KMS-11 (cell line): Measurements from ENCODE around the gene ULK4.

Experiments
- H2AFZ ChIP-seq: fragments of 200-600 bp; sonication (generic); 2 replicates; pipeline ENCODE4 v1.6.1; 2016; ENCODE audit warnings: antibody characterized with exemption, mixed run types, low read depth
- H3K27ac ChIP-seq: fragments of 200-600 bp; sonication (generic); 2 replicates; pipeline ENCODE4 v1.6.1; 2016; ENCODE audit warnings: mild to moderate bottlenecking, mixed run types
- H3K27me3 ChIP-seq: fragments of 200-600 bp; sonication (generic); 2 replicates; pipeline ENCODE4 v1.6.1; 2017; ENCODE audit warnings: mild to moderate bottlenecking, low read depth, mixed run types, moderate library complexity; ENCODE audit not compliant: insufficient read depth
- H3K36me3 ChIP-seq: fragments of 200-600 bp; sonication (generic); 2 replicates; pipeline ENCODE4 v1.6.1; 2017; ENCODE audit warnings: mild to moderate bottlenecking, mixed run types; ENCODE audit not compliant: insufficient read depth
- H3K4me1 ChIP-seq: fragments of 200-600 bp; sonication (generic); 2 replicates; pipeline ENCODE4 v1.6.1; 2016; ENCODE audit warnings: mild to moderate bottlenecking, low read depth, mixed run types; ENCODE audit not compliant: poor library complexity, severe bottlenecking
- H3K4me2 ChIP-seq: fragments of 200-600 bp; sonication (generic); 2 replicates; pipeline ENCODE4 v1.7.0; 2016; ENCODE audit warnings: mild to moderate bottlenecking, mixed run types
- H3K4me3 ChIP-seq: fragments of 200-600 bp; sonication (generic); IDR thresholded peaks from 2 replicates; pipeline ENCODE4 v1.6.1; 2017; ENCODE audit warnings: low read depth, low read length, mixed read lengths; ENCODE audit not compliant: insufficient read depth
- H3K79me2 ChIP-seq: fragments of 200-600 bp; sonication (generic); 2 replicates; pipeline ENCODE4 v1.6.1; 2016; ENCODE audit warnings: low read depth, mixed run types; ENCODE audit not compliant: insufficient read depth
- H3K9ac ChIP-seq: fragments of 200-600 bp; sonication (generic); 2 replicates; pipeline ENCODE4 v1.6.1; 2016; ENCODE audit warnings: mild to moderate bottlenecking, mixed run types
- H4K20me1 ChIP-seq: fragments of 200-600 bp; sonication (generic); 2 replicates; pipeline ENCODE4 v1.6.1; 2016; ENCODE audit warnings: mild to moderate bottlenecking, mixed run types; ENCODE audit not compliant: insufficient read depth
- CTCF ChIP-seq: fragments of 200-600 bp; sonication (generic); conservative IDR thresholded peaks from 2 replicates; pipeline ENCODE4 v1.6.1; 2017; ENCODE audit warnings: low read depth, mild to moderate bottlenecking, antibody characterized with exemption, low read length, moderate library complexity, mixed read lengths

Gene ULK4

GRCh38 chr3:41265823-41266273, 696.1 kb downstream of the ULK4 start:
- H3K4me1 ChIP-seq, result no peaks in the 10 kb centered on the region
- no peak overlapping the region for H3K27ac ChIP-seq
- H3K9ac ChIP-seq, result no peak overlapping the region
- H3K4me3 ChIP-seq, result no peak overlapping the region
- H3K27me3 ChIP-seq, result no peaks in the 10 kb centered on the region
- TF ChIP-seq CTCF, result no peak
- H2AFZ ChIP-seq, result no peak overlapping the region
- no peaks in the 10 kb centered on the region for H4K20me1 ChIP-seq
- no peak overlapping the region for H3K4me2 ChIP-seq
- no peaks in the 10 kb centered on the region for H3K36me3 ChIP-seq
- H3K79me2 ChIP-seq, result no peaks in the 10 kb centered on the region

- Histone ChIP-seq H4K20me1 (no peaks in the 10 kb centered on the region), H3K4me2 (no peak overlapping the region), H3K79me2 (no peaks in the 10 kb centered on the region), H3K36me3 (no peaks in the 10 kb centered on the region), H3K4me1 (no peaks in the 10 kb centered on the region), H3K27ac (no peak overlapping the region), H3K9ac (no peak overlapping the region), H3K4me3 (no peak overlapping the region), H2AFZ (no peak overlapping the region), H3K27me3 (no peaks in the 10 kb centered on the region)
- TF ChIP-seq CTCF, result no peak
Observed at GRCh38 chr3:41265011-41265545, 696.8 kb downstream of the ULK4 start.

GRCh38 chr3:41260063-41260450, 701.8 kb downstream of the ULK4 start:
- no peak overlapping the region for H3K4me2 ChIP-seq
- H4K20me1 ChIP-seq, result no peaks in the 10 kb centered on the region
- H3K9ac ChIP-seq, result no peak overlapping the region
- no peaks in the 10 kb centered on the region for H3K36me3 ChIP-seq
- H3K27me3 ChIP-seq, result no peaks in the 10 kb centered on the region
- no peak overlapping the region for H3K4me3 ChIP-seq
- no peak overlapping the region for H3K27ac ChIP-seq
- H3K4me1 ChIP-seq, result no peaks in the 10 kb centered on the region
- no peak for TF ChIP-seq CTCF
- no peak overlapping the region for H2AFZ ChIP-seq
- H3K79me2 ChIP-seq, result no peaks in the 10 kb centered on the region

- Histone ChIP-seq H3K27me3 (no peaks in the 10 kb centered on the region), H3K79me2 (no peaks in the 10 kb centered on the region), H3K27ac (no peak overlapping the region), H3K9ac (no peak overlapping the region), H3K4me1 (no peaks in the 10 kb centered on the region), H3K36me3 (no peaks in the 10 kb centered on the region), H3K4me3 (no peak overlapping the region), H3K4me2 (no peak overlapping the region), H2AFZ (no peak overlapping the region), H4K20me1 (no peaks in the 10 kb centered on the region)
- no peak for TF ChIP-seq CTCF
Observed at GRCh38 chr3:41259449-41260062, 702.3 kb downstream of the ULK4 start.
